ENCODE data around the gene STK4.
A peak's percentile ranks its signal among the peaks of the same experiment; 100 is the strongest.

Gene STK4

DNA sequence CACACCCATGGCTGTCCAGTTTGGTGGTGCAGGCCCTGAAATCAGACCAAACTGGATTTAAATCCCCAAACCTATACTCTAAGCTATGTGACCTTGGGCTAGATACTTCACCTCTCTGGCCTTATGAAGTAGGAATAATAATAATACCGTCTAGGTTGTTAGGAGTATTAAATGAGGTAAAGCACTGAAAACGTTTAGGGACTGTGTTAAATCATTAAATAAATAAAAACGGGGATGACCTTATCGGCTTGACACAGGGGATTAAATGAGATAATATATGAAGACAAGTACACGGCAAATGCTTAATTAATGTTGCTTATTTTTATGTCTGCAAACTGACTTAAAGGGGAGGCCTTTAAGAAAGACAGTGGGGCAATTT is 672 bp upstream of the STK4 start:
- TF ChIP-seq, protein P1, sequence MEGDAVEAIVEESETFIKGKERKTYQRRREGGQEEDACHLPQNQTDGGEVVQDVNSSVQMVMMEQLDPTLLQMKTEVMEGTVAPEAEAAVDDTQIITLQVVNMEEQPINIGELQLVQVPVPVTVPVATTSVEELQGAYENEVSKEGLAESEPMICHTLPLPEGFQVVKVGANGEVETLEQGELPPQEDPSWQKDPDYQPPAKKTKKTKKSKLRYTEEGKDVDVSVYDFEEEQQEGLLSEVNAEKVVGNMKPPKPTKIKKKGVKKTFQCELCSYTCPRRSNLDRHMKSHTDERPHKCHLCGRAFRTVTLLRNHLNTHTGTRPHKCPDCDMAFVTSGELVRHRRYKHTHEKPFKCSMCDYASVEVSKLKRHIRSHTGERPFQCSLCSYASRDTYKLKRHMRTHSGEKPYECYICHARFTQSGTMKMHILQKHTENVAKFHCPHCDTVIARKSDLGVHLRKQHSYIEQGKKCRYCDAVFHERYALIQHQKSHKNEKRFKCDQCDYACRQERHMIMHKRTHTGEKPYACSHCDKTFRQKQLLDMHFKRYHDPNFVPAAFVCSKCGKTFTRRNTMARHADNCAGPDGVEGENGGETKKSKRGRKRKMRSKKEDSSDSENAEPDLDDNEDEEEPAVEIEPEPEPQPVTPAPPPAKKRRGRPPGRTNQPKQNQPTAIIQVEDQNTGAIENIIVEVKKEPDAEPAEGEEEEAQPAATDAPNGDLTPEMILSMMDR (IDR thresholded peaks at IDR 0.05), result no peak
- H3K36me3 Mint-ChIP-seq (ENCODE audit: low read depth), result no peaks in the 10 kb centered on the region
- no peak for DNase-seq
- H3K27me3 Mint-ChIP-seq (ENCODE audit: low read depth, poor library complexity), result peaks cover 6% of the 10 kb centered on the region
- H3K27ac Mint-ChIP-seq, result no peak overlapping the region
- peak overlapping the region; percentile 99 for H3K4me3 Mint-ChIP-seq
- H3K4me1 Mint-ChIP-seq, result peaks cover 51% of the 10 kb centered on the region
- H3K9me3 Mint-ChIP-seq, result peaks cover 3% of the 10 kb centered on the region

DNA sequence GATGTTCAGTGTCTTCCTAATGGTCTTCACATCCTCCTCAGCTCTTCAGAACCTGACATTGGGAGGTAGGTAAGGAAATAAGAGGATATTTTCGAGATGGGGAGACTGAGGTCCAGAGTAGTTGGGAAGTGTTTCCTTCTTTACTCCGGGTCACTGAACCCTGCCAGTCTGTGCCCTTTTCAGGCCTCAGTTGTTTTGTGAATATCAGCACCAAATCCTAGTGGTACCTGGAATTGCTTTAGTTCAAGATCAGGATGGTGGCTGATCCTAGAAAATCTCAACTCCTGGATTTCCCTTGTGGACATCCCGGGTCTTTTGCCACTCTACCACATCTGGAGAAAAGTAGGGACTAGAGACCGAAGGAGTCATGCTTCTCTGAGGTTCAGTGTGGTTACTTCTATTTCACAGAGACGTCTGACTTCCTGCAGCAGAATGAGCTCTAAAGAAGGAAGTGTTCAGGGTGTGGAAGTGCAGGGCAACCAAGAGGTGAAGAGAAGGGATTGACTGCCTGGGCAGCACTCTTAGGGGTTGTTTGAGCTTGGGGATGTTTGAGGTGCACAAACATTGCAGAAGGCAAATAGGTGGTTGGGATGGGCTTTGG is 995 bp downstream of the STK4 start:
- Mint-ChIP-seq H3K4me1 (peaks cover 39% of the 10 kb centered on the region), H3K27ac (no peak overlapping the region)
- no peak for DNase-seq

DNA sequence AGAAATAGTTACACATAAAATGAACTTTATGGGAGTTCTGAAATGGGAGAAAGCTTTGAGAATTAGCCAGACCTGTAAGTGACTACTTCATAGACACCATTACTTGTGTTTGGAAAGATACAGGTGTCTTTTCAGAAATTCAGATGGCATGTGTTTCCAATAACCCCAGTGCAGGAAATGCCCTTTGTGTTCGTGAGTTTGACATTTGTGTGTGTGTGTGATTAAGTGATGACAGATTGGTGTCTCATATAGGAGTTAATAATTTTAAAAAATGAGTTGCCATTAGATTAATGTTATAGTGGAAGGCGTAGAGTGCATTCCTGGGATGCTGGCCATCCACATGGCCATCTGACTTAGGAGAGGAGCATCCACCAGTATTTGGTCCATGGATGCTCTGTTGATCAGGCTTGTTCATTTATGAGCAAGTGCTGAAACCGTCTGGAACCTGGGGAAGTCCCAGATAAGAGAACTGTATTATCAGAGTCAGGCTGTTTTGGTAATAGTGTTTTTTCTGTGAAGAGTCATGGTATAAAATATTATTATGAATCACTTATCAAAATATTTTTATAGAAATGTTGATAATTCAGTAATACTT is 3.1 kb downstream of the STK4 start:
- TF ChIP-seq, protein P1 (IDR thresholded peaks at IDR 0.05), result no peak
- no peak overlapping the region for H3K4me3 Mint-ChIP-seq
- peaks cover 17% of the 10 kb centered on the region for H3K36me3 Mint-ChIP-seq (ENCODE audit: low read depth)
- DNase-seq, result no peak
- no peak overlapping the region for H3K27ac Mint-ChIP-seq
- H3K4me1 Mint-ChIP-seq, result peaks cover 39% of the 10 kb centered on the region
- H3K9me3 Mint-ChIP-seq, result no peaks in the 10 kb centered on the region
- peaks cover 6% of the 10 kb centered on the region for H3K27me3 Mint-ChIP-seq (ENCODE audit: low read depth, poor library complexity)

More for the DNA sequence above, 995 bp downstream of the STK4 start:
- H3K36me3 Mint-ChIP-seq (ENCODE audit: low read depth), result no peaks in the 10 kb centered on the region
- no peaks in the 10 kb centered on the region for H3K9me3 Mint-ChIP-seq
- peak overlapping the region; percentile 99 for H3K4me3 Mint-ChIP-seq
- peaks cover 6% of the 10 kb centered on the region for H3K27me3 Mint-ChIP-seq (ENCODE audit: low read depth, poor library complexity)
- TF ChIP-seq, protein P1 (IDR thresholded peaks at IDR 0.05), result no peak

DNA sequence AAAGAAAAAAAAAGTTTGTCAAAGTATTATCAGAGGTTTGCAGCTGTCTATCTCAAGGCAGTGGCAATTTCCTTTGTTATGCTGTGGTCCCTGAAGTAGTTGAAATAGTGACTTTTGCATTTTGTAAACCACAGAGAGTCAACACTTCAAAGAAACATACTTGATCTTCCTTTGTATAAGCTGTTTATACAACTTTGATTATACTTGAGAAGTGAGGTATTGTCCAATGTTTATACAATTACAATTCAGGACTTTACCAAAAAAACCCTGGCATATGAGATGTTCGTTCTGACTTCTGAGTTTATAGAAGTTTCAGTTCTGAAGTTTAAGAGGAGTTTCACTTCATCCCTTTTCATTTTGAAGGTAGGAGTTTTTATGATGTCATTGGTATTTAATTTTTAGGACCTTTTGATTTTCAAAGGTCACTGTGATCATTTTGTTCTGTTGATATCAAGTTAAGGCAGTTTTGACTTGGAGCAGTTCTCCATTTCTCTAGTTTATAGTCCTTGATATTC is 4.0 kb downstream of the STK4 start:
- DNase-seq, result no peak
- Mint-ChIP-seq H3K4me3 (no peak overlapping the region), H3K27me3 (ENCODE audit: low read depth, poor library complexity) (peaks cover 6% of the 10 kb centered on the region), H3K27ac (no peak overlapping the region), H3K36me3 (ENCODE audit: low read depth) (peaks cover 27% of the 10 kb centered on the region), H3K4me1 (peaks cover 36% of the 10 kb centered on the region), H3K9me3 (no peaks in the 10 kb centered on the region)
- TF ChIP-seq, protein P1 (IDR thresholded peaks at IDR 0.05), result no peak

DNA sequence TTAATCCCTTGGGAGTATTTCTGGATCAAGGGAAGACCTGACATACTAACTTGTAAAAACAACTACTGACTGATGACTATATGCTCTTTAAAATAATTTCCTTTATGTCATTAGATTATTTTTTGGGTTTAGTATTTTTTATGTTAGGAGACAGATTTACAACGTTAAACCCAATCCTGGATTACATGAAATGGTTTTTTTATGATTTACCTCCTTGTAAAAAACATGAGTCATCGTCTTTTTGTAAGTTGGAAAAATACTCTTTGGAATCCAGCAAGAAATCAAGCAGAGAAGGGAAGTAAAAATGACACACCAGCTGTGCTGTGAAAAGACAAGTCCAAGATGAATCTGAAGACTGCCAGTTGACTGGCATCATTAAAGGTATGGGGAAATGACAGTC is 6.7 kb downstream of the STK4 start:
- DNase-seq, result no peak

More for the DNA sequence above, 6.7 kb downstream of the STK4 start:
- no peaks in the 10 kb centered on the region for H3K9me3 Mint-ChIP-seq
- H3K27ac Mint-ChIP-seq, result no peak overlapping the region
- peaks cover 38% of the 10 kb centered on the region for H3K36me3 Mint-ChIP-seq (ENCODE audit: low read depth)
- no peaks in the 10 kb centered on the region for H3K27me3 Mint-ChIP-seq (ENCODE audit: low read depth, poor library complexity)
- no peak overlapping the region for H3K4me3 Mint-ChIP-seq
- H3K4me1 Mint-ChIP-seq, result peaks cover 11% of the 10 kb centered on the region
- TF ChIP-seq, protein P1 (IDR thresholded peaks at IDR 0.05), result no peak
